SK-N-MC (cell line): ENCODE data around the gene BTBD6.

Experiments used
- EZH2 ChIP-seq: fragments of 200-600 bp; sonication (generic); IDR thresholded peaks from one replicate; pipeline ENCODE4 v1.6.1; 2017; ENCODE audit warnings: antibody characterized with exemption
- POLR2AphosphoS5 ChIP-seq: IDR thresholded peaks from 2 replicates; pipeline ENCODE4 v1.6.1; 2012; ENCODE audit warnings: mild to moderate bottlenecking, low read depth, low read length, borderline replicate concordance

DNA sequence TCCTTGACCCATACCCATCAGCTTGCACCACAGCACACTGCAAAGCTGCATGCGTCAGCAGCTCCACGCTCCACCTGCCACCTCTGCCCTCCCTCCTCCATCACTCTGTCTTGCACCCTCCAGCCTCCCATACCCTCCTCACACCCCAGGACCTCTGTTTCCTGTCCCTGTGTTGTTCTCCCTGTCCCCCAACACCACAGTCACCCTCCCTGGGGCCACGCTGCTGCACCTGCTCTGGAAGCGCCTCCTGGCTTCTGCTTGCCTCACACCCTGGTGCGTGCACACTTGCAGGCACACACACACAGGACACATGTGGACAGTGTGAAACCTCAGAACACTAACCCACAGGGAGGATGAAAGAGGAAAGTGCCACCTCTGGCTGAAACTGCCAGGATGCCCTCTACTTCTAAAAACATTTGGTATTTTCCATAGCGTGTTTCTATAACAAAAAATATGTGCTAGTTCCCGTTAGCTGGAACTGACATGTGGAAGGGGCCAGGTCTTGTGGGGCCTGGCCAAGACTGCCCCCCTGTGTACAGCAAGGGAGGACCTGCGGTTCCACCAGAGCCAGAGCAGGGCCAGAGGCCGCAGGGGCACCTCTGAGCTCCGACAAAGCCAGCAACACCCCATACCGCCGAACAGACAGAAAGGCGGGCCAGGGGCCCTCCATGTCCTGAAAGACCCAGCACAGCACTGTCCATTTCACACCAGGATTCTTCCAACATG is 42.5 kb downstream of the BTBD6 start:
- TF ChIP-seq POLR2AphosphoS5 (no peak), EZH2 (no peak)
